HCT116 (cell line): ENCODE results near the gene RELA. TPM values are rescaled to one million over a fixed set of nuclear protein-coding genes. Genes with fewer than 3 reads are reported as not detected.

Experiments used
- ATAC-seq: fragments of 200-7000 bp; cut with Tn5 transposase; 2 replicates; pipeline ENCODE4 v1.9.1; 2020; ENCODE audit warnings: mild to moderate bottlenecking, moderate library complexity
- BruUV-seq: library from RNA; stranded (reverse); fragments of 400-500 nt; replicated peaks from 2 replicates; lab custom pipeline; 2021; lab: Mats Ljungman, UMichigan
- CTCF ChIA-PET: fragments of 300-600 bp; sonication (Branson Sonifier 250); formaldehyde crosslinking; loops from one replicate; lab custom pipeline; 2021; ENCODE audit warnings: antibody characterized with exemption; lab: Charles Lee
- POLR2A ChIA-PET: fragments of 300-600, 350-600 bp; sonication (Branson Sonifier 250); formaldehyde crosslinking; loops from one replicate; lab custom pipeline; 2021; ENCODE audit warnings: antibody characterized with exemption; lab: Charles Lee
- RAD21 ChIA-PET, 2 experiments: fragments of 300-600 bp; sonication (Branson Sonifier 250); formaldehyde crosslinking; loops; one replicate each; lab custom pipeline; 2023; ENCODE audit warnings: low total read pairs in 2 of 2; ENCODE audit not compliant: uncharacterized antibody in 2 of 2, unreplicated experiment in 2 of 2, low non-redundant PET in 1 of 2; lab: Charles Lee
- DNase-seq: peaks from one replicate; pipeline ENCODE4 v3.0.0-alpha.2; 2010; ENCODE audit warnings: low read depth, low spot score
- H2AFZ ChIP-seq: fragments of 200-600 bp; shearing (Covaris generic), sonication (generic); 2 replicates; pipeline ENCODE4 v1.6.1; 2017; ENCODE audit warnings: low read depth, mixed run types, mixed read lengths, antibody characterized with exemption, low read length; ENCODE audit not compliant: poor library complexity, severe bottlenecking
- H3K27ac ChIP-seq: 2 replicates; pipeline ENCODE4 v1.5.1; 2012; ENCODE audit warnings: low read depth, low read length
- H3K27me3 ChIP-seq: fragments of 200-600 bp; sonication (generic); 2 replicates; pipeline ENCODE4 v1.6.1; 2016; ENCODE audit warnings: mixed run types, low read length, mixed read lengths; ENCODE audit not compliant: insufficient read depth
- H3K36me3 ChIP-seq, 2 experiments: fragments of 200-500 bp in 1 of 2; fragments of 200-600 bp in 1 of 2; sonication (Bioruptor generic) in 1 of 2; sonication (generic) in 1 of 2; 2 replicates each; pipeline versions ENCODE4 v1.5.1 to v1.6.1; 2014 to 2016; ENCODE audit warnings: low read length in 2 of 2, inconsistent platforms in 1 of 2, mixed read lengths in 1 of 2, mixed run types in 1 of 2; ENCODE audit not compliant: insufficient read depth in 2 of 2, control insufficient read depth in 1 of 2
- H3K4me1 ChIP-seq, 2 experiments: fragments of 200-600 bp in 1 of 2; sonication (generic) in 1 of 2; 2 replicates each; pipeline versions ENCODE4 v1.5.1 to v1.6.1; 2012 to 2017; ENCODE audit warnings: low read length in 2 of 2, inconsistent platforms in 1 of 2, mild to moderate bottlenecking in 1 of 2, mixed read lengths in 1 of 2, mixed run types in 1 of 2, moderate library complexity in 1 of 2; ENCODE audit not compliant: insufficient read depth in 2 of 2, control insufficient read depth in 1 of 2
- H3K4me2 ChIP-seq: fragments of 200-600 bp; sonication (generic); 2 replicates; pipeline ENCODE4 v1.6.1; 2017; ENCODE audit warnings: mixed run types, low read length, mixed read lengths
- H3K4me3 ChIP-seq, 2 experiments: fragments of 200-600 bp in 1 of 2; sonication (generic) in 1 of 2; replicated peaks in 1 of 2; 2 replicates each; pipeline ENCODE4 v1.5.1; 2011 to 2016; ENCODE audit warnings: low read length in 2 of 2, control low read depth in 1 of 2, low read depth in 1 of 2, mild to moderate bottlenecking in 1 of 2, mixed read lengths in 1 of 2, mixed run types in 1 of 2
- H3K79me2 ChIP-seq: fragments of 200-600 bp; sonication (generic); 2 replicates; pipeline ENCODE4 v1.6.1; 2017; ENCODE audit warnings: mild to moderate bottlenecking, mixed run types, low read length, moderate library complexity, mixed read lengths; ENCODE audit not compliant: insufficient read depth
- H3K9ac ChIP-seq: fragments of 200-600 bp; sonication (generic); 2 replicates; pipeline ENCODE4 v1.6.1; 2016; ENCODE audit warnings: low read length, mixed read lengths
- H3K9me2 ChIP-seq: fragments of 200-600 bp; sonication (generic), shearing (Covaris generic); 2 replicates; pipeline ENCODE4 v1.6.1; 2017; ENCODE audit warnings: mixed run types, mild to moderate bottlenecking, moderate library complexity; ENCODE audit not compliant: insufficient read depth
- H3K9me3 ChIP-seq, 2 experiments: fragments of 200-500 bp in 1 of 2; fragments of 200-600 bp in 1 of 2; sonication (Bioruptor generic) in 1 of 2; sonication (generic) in 1 of 2; 2 replicates each; pipeline ENCODE4 v1.6.1; 2014 to 2017; ENCODE audit warnings: low read length in 2 of 2, mixed read lengths in 2 of 2, inconsistent platforms in 1 of 2, low read depth in 1 of 2, mild to moderate bottlenecking in 1 of 2, mixed run types in 1 of 2, moderate library complexity in 1 of 2; ENCODE audit not compliant: control insufficient read depth in 1 of 2, insufficient read depth in 1 of 2
- H4K20me1 ChIP-seq: fragments of 200-600 bp; sonication (generic), shearing (Covaris generic); 2 replicates; pipeline ENCODE4 v1.6.1; 2017; ENCODE audit warnings: mixed run types, mild to moderate bottlenecking, moderate library complexity; ENCODE audit not compliant: insufficient read depth
- CTCF ChIP-seq, 3 experiments: fragments of 200-600 bp in 1 of 3; sonication (generic) in 1 of 3; IDR thresholded peaks in 2 of 3; conservative IDR thresholded peaks in 1 of 3; 2 replicates each; pipeline ENCODE4 v1.5.1; 2012 to 2017; ENCODE audit warnings: low read depth in 2 of 3, low read length in 2 of 3, antibody characterized with exemption in 1 of 3, borderline replicate concordance in 1 of 3, control low read depth in 1 of 3, mild to moderate bottlenecking in 1 of 3, mixed read lengths in 1 of 3, mixed run types in 1 of 3, moderate library complexity in 1 of 3; ENCODE audit not compliant: insufficient read depth in 1 of 3
- EGR1 ChIP-seq: IDR thresholded peaks from 2 replicates; pipeline ENCODE4 v1.6.1; 2012; ENCODE audit warnings: low read depth
- POLR2A ChIP-seq: IDR thresholded peaks from 2 replicates; pipeline ENCODE4 v1.7.0; 2011; ENCODE audit warnings: borderline replicate concordance; ENCODE audit not compliant: insufficient read depth, insufficient read length; ENCODE audit errors: extremely low read depth
- POLR2AphosphoS5 ChIP-seq: IDR thresholded peaks from 2 replicates; pipeline ENCODE4 v1.6.1; 2011; ENCODE audit warnings: mild to moderate bottlenecking, low read depth, low read length, moderate library complexity
- SP1 ChIP-seq: IDR thresholded peaks from 2 replicates; pipeline ENCODE4 v1.6.1; 2012; ENCODE audit warnings: low read depth
- TCF7L2 ChIP-seq: IDR thresholded peaks from 2 replicates; pipeline ENCODE4 v1.7.0; 2011; ENCODE audit warnings: borderline replicate concordance, inconsistent platforms; ENCODE audit not compliant: insufficient read depth, insufficient read length; ENCODE audit errors: extremely low read depth
- YY1 ChIP-seq: IDR thresholded peaks from 2 replicates; pipeline ENCODE4 v1.6.1; 2011; ENCODE audit warnings: low read length, low read depth, moderate library complexity, mild to moderate bottlenecking; ENCODE audit not compliant: insufficient replicate concordance; ENCODE audit errors: extremely low read depth
- ZBTB33 ChIP-seq: IDR thresholded peaks from 2 replicates; pipeline ENCODE4 v1.6.1; 2011; ENCODE audit warnings: mild to moderate bottlenecking, low read length, moderate library complexity; ENCODE audit not compliant: insufficient replicate concordance; ENCODE audit errors: extremely low read depth
- ZFX ChIP-seq: fragments of 450-650 bp; IDR thresholded peaks from 2 replicates; pipeline ENCODE4 v1.6.1; 2017
- ZNF274 ChIP-seq: fragments of 200-500 bp; sonication (Bioruptor generic); IDR thresholded peaks from 2 replicates; pipeline ENCODE4 v1.6.1; 2014; ENCODE audit warnings: mild to moderate bottlenecking, low read depth, low read length, inconsistent platforms
- intact Hi-C: fragments of 100-400 bp; cut with micrococcal nuclease; formaldehyde crosslinking; loops from 2 replicates; pipeline ENCODE4 v1.10.0; 2022
- total RNA-seq: library from RNA; stranded (reverse); gene quantifications from one replicate; pipeline ENCODE4 v1.2.1, GENCODE V29; 2021; ENCODE audit not compliant: unreplicated experiment

The RELA gene
- total RNA-seq, 1 experiment from 2014 or later: 78.5 TPM

- TF ChIP-seq ZBTB33: no peak
- TF ChIP-seq ZNF274: no peak
- TF ChIP-seq TCF7L2: no peak
These were observed at the start of gene RELA (continued) for GRCh38 chr11:65662799-65663638.

- Histone ChIP-seq H3K79me2 (peaks cover 30% of the 10 kb centered on the region; the same call in 1 of the 2 replicates), H2AFZ (peak within 1 kb of the TSS; percentile 95), H3K9me3 (no peaks in the 10 kb centered on the region), H3K4me3 (peak within 1 kb of the TSS; percentile 64 to 72), H3K4me2 (peak within 1 kb of the TSS; percentile 83), H3K27me3 (no peaks in the 10 kb centered on the region), H3K9me2 (no peaks in the 10 kb centered on the region), H3K9ac (peak within 1 kb of the TSS; percentile 78), H3K36me3 (peaks cover 14 to 30% of the 10 kb centered on the region in 2 experiments), H4K20me1 (no peaks in the 10 kb centered on the region), H3K27ac (peak within 1 kb of the TSS; percentile 93), H3K4me1 (peaks cover 10 to 33% of the 10 kb centered on the region in 2 experiments; a peak in 3 of 4 replicates)
- ChIA-PET CTCF (interaction anchor here (0.6 to 3.3 kb wide), 20 partner anchors 10 to 572 kb away, joined by 3 to 33 read pairs (median 4); partner anchors contain the start of genes AP5B1, CCDC85B, FIBP and MUS81), POLR2A (interaction anchor here (0.7 to 2.8 kb wide), 14 partner anchors 8 to 330 kb away, joined by 3 to 22 read pairs (median 6); partner anchors contain the start of genes CCDC85B, CFL1, FIBP and MUS81), RAD21 (interaction anchor here (0.6 to 2.3 kb wide), 11 partner anchors 9 to 176 kb away, joined by 3 to 12 read pairs (median 4); partner anchors contain the start of genes FIBP (in 2 of the 2), MUS81 (in 1 of the 2), PCNX3 (in 1 of the 2) and RNASEH2C (in 1 of the 2))
- intact Hi-C loops: loop anchor here (1.0 to 5.0 kb wide), 6 partner anchors 70 to 177 kb away; partner anchors contain the start of genes AP5B1, CFL1, EFEMP2 and FIBP
- DNase-seq (peak; percentile 98), ATAC-seq (peak; percentile 80)
- TF ChIP-seq SP1 (no peak), EGR1 (no peak), ZFX (peak; percentile 43; the same call in 1 of the 2 replicates), YY1 (peak; percentile 90), POLR2AphosphoS5 (peak; percentile 44), CTCF (IDR thresholded peaks at IDR 0.05 in 2 of 3, conservative IDR thresholded peaks at IDR 0.05 in 1 of 3; ENCODE audit: borderline replicate concordance in 1 of 3, insufficient read depth in 1 of 3, low read depth in 2 of 3, low read length in 2 of 3) (peak in 2 of 3 experiments; percentile 94 to 97; a peak in 4 of 6 replicates), TCF7L2 (peak; percentile 87), POLR2A (peak; percentile 23)
- BruUV-seq: no TSS peak
These were observed 49.3 kb upstream of the RELA start, which contains the start of gene KAT5 for GRCh38 chr11:65711785-65712632. Gene KAT5, plus strand, starts transcription at chr11:65712252. Its CDS starts 16 bp downstream, at chr11:65712268.
